Measurements from ENCODE around the gene SLC34A3.

DNA sequence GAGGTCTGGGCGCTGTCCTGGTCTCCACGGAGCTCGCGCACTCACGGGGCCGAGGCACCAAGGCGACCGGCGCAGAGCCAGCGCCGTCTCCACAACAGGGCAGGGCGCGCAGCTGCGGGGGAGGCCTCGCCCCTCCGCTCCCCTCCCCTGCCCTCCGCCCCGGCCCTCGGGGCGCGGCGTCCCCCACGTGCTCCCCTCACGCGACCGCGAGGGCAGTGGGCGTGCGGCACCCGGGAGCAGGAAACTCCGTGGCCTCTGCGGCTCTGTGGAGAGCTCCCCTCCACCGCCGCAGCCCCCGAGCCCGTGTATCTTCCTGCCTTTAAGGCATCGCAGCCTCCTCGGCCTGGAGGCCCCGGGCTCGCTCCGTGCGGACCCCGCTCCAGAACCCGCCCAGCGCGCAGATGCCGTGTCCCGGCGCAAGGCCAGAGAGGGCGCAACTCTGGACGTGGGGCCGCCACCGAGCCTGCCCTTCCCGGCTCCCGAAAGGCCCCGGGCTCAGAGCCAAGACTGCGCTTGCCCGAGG lies 9.7 kb downstream of the SLC34A3 start:
- TF ChIP-seq CTCF (conservative IDR thresholded peaks at IDR 0.05) (peak; percentile 32; the same call in 1 of the 2 replicates), EZH2 (IDR thresholded peaks at IDR 0.05; ENCODE audit: low read depth) (no peak)

Data from PC-9 (cell line).